Measurements from ENCODE around the gene C2CD4B. TPM values are rescaled to one million over a fixed set of nuclear protein-coding genes. Genes with fewer than 3 reads are reported as not detected.

The C2CD4B gene
- total and polyA plus RNA-seq, 2 of the 13 experiments (the other 11 are each of a cell fraction or from before 2014, with no cell fraction given), result not detected

DNA sequence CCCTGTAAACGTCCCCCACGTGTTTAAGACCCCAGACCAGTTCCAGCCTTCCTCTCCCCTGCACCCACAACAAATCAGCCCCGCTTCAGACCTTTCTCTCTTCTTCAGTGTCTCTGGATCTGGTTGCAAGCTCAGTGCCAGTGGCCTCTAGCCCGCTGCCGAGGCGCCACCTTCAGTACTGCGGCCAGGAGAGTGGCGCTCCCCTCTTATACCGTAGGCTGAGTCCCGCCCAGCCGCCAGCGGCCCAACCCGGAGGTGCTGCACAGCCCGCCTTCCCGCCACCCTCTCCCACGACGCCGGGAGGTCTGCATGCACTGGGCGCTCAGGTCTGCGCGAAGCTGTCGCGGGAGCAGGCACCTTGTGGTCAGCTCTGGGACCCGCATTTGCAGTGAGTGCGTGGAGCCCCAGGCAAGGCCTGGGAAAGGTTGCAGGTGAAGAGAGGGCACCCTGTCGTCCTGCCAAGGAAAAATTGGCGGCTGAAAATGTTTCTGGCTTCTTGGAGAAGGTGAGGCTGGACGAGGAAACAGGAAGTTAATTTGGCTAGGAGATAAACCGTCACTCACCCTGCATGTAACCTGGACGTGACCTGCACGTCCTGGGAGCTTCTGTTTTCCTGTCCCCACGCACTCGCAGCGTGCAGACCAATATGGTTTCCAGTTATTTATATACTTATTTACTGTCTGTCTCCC lies at the start of gene C2CD4B (continued):
- TF ChIP-seq, protein P1, sequence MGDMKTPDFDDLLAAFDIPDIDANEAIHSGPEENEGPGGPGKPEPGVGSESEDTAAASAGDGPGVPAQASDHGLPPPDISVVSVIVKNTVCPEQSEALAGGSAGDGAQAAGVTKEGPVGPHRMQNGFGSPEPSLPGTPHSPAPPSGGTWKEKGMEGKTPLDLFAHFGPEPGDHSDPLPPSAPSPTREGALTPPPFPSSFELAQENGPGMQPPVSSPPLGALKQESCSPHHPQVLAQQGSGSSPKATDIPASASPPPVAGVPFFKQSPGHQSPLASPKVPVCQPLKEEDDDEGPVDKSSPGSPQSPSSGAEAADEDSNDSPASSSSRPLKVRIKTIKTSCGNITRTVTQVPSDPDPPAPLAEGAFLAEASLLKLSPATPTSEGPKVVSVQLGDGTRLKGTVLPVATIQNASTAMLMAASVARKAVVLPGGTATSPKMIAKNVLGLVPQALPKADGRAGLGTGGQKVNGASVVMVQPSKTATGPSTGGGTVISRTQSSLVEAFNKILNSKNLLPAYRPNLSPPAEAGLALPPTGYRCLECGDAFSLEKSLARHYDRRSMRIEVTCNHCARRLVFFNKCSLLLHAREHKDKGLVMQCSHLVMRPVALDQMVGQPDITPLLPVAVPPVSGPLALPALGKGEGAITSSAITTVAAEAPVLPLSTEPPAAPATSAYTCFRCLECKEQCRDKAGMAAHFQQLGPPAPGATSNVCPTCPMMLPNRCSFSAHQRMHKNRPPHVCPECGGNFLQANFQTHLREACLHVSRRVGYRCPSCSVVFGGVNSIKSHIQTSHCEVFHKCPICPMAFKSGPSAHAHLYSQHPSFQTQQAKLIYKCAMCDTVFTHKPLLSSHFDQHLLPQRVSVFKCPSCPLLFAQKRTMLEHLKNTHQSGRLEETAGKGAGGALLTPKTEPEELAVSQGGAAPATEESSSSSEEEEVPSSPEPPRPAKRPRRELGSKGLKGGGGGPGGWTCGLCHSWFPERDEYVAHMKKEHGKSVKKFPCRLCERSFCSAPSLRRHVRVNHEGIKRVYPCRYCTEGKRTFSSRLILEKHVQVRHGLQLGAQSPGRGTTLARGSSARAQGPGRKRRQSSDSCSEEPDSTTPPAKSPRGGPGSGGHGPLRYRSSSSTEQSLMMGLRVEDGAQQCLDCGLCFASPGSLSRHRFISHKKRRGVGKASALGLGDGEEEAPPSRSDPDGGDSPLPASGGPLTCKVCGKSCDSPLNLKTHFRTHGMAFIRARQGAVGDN (CRISPR knock-in tag; IDR thresholded peaks at IDR 0.05), result peak; percentile 32; the same call in 1 of the 2 replicates
- TF ChIP-seq IKZF5 (CRISPR knock-in tag; IDR thresholded peaks at IDR 0.05), result no peak
- TF ChIP-seq TFDP1 (CRISPR knock-in tag; IDR thresholded peaks at IDR 0.05; ENCODE audit: borderline replicate concordance), result peak; percentile 45; the same call in 1 of the 2 replicates
- TF ChIP-seq, protein P2, sequence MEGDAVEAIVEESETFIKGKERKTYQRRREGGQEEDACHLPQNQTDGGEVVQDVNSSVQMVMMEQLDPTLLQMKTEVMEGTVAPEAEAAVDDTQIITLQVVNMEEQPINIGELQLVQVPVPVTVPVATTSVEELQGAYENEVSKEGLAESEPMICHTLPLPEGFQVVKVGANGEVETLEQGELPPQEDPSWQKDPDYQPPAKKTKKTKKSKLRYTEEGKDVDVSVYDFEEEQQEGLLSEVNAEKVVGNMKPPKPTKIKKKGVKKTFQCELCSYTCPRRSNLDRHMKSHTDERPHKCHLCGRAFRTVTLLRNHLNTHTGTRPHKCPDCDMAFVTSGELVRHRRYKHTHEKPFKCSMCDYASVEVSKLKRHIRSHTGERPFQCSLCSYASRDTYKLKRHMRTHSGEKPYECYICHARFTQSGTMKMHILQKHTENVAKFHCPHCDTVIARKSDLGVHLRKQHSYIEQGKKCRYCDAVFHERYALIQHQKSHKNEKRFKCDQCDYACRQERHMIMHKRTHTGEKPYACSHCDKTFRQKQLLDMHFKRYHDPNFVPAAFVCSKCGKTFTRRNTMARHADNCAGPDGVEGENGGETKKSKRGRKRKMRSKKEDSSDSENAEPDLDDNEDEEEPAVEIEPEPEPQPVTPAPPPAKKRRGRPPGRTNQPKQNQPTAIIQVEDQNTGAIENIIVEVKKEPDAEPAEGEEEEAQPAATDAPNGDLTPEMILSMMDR (CRISPR knock-in tag; IDR thresholded peaks at IDR 0.05), result 0 out of 2 replicates have a peak, but pooled peaks have one; percentile 12
- TF ChIP-seq GATAD2A (CRISPR knock-in tag; IDR thresholded peaks at IDR 0.05), result no peak
- TF ChIP-seq ZFP37 (CRISPR knock-in tag; IDR thresholded peaks at IDR 0.05; ENCODE audit: borderline replicate concordance), result no peak
- no peak for TF ChIP-seq HHEX (CRISPR knock-in tag; IDR thresholded peaks at IDR 0.05)
- TF ChIP-seq TP53 (CRISPR knock-in tag; conservative IDR thresholded peaks at IDR 0.05), result no peak
- no peak for TF ChIP-seq ZNF44 (CRISPR knock-in tag; IDR thresholded peaks at IDR 0.05)
- TF ChIP-seq, protein P3, sequence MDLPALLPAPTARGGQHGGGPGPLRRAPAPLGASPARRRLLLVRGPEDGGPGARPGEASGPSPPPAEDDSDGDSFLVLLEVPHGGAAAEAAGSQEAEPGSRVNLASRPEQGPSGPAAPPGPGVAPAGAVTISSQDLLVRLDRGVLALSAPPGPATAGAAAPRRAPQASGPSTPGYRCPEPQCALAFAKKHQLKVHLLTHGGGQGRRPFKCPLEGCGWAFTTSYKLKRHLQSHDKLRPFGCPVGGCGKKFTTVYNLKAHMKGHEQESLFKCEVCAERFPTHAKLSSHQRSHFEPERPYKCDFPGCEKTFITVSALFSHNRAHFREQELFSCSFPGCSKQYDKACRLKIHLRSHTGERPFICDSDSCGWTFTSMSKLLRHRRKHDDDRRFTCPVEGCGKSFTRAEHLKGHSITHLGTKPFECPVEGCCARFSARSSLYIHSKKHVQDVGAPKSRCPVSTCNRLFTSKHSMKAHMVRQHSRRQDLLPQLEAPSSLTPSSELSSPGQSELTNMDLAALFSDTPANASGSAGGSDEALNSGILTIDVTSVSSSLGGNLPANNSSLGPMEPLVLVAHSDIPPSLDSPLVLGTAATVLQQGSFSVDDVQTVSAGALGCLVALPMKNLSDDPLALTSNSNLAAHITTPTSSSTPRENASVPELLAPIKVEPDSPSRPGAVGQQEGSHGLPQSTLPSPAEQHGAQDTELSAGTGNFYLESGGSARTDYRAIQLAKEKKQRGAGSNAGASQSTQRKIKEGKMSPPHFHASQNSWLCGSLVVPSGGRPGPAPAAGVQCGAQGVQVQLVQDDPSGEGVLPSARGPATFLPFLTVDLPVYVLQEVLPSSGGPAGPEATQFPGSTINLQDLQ (CRISPR knock-in tag; IDR thresholded peaks at IDR 0.05), result no peak
- TF ChIP-seq BATF2 (CRISPR knock-in tag; IDR thresholded peaks at IDR 0.05), result no peak
- TF ChIP-seq ZNF703 (CRISPR knock-in tag; IDR thresholded peaks at IDR 0.05; ENCODE audit: borderline replicate concordance), result no peak
- TF ChIP-seq, protein P4, sequence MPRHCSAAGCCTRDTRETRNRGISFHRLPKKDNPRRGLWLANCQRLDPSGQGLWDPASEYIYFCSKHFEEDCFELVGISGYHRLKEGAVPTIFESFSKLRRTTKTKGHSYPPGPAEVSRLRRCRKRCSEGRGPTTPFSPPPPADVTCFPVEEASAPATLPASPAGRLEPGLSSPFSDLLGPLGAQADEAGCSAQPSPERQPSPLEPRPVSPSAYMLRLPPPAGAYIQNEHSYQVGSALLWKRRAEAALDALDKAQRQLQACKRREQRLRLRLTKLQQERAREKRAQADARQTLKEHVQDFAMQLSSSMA (CRISPR knock-in tag; IDR thresholded peaks at IDR 0.05), result no peak
